Stimulated activated naive CD8-positive, alpha-beta T cell treated with anti-CD3 and anti-CD28 coated beads, Interleukin-15, Interleukin-2, amounts not matched to agents 100 ng/mL and 50 ng/mL, for 24 hours (primary cell): ENCODE measurements around the gene MEGF11.

ENCODE experiments used
- H3K27ac Mint-ChIP-seq: one replicate; pipeline ENCODE4 v1.8.0; 2021; ENCODE audit warnings: mild to moderate bottlenecking, mixed read lengths
- H3K27me3 Mint-ChIP-seq: one replicate; pipeline ENCODE4 v1.8.0; 2021; ENCODE audit warnings: mixed read lengths
- H3K36me3 Mint-ChIP-seq: one replicate; pipeline ENCODE4 v1.8.0; 2021; ENCODE audit warnings: low read depth, mixed read lengths
- H3K4me1 Mint-ChIP-seq: one replicate; pipeline ENCODE4 v1.8.0; 2021; ENCODE audit warnings: low read depth, mixed read lengths
- H3K4me3 Mint-ChIP-seq: one replicate; pipeline ENCODE4 v1.8.0; 2021; ENCODE audit warnings: mild to moderate bottlenecking, mixed read lengths
- H3K9me3 Mint-ChIP-seq: one replicate; pipeline ENCODE4 v1.8.0; 2021; ENCODE audit warnings: mixed read lengths

MEGF11 gene

GRCh38 chr15:66236806-66237375 is 16.7 kb downstream of the MEGF11 start:
- Mint-ChIP-seq H3K27me3 (peaks cover 9% of the 10 kb centered on the region), H3K36me3 (no peaks in the 10 kb centered on the region), H3K27ac (no peak overlapping the region), H3K9me3 (no peaks in the 10 kb centered on the region), H3K4me3 (no peak overlapping the region), H3K4me1 (no peaks in the 10 kb centered on the region)

- no peak overlapping the region for H3K27ac Mint-ChIP-seq
- no peaks in the 10 kb centered on the region for H3K9me3 Mint-ChIP-seq
- no peaks in the 10 kb centered on the region for H3K36me3 Mint-ChIP-seq
- H3K27me3 Mint-ChIP-seq = peaks cover 6% of the 10 kb centered on the region
- no peak overlapping the region for H3K4me3 Mint-ChIP-seq
- H3K4me1 Mint-ChIP-seq = no peaks in the 10 kb centered on the region
Measured at GRCh38 chr15:66235866-66236265, 17.7 kb downstream of the MEGF11 start.

- Mint-ChIP-seq H3K4me3 (no peak overlapping the region), H3K27me3 (peaks cover 6% of the 10 kb centered on the region), H3K36me3 (no peaks in the 10 kb centered on the region), H3K4me1 (no peaks in the 10 kb centered on the region), H3K27ac (no peak overlapping the region), H3K9me3 (no peaks in the 10 kb centered on the region)
Measured at GRCh38 chr15:66234798-66235197, 18.8 kb downstream of the MEGF11 start.

GRCh38 chr15:66233487-66234415 is 19.8 kb downstream of the MEGF11 start:
- Mint-ChIP-seq H3K4me3 (no peak overlapping the region), H3K4me1 (no peaks in the 10 kb centered on the region), H3K27me3 (peaks cover 6% of the 10 kb centered on the region), H3K9me3 (no peaks in the 10 kb centered on the region), H3K27ac (no peak overlapping the region), H3K36me3 (no peaks in the 10 kb centered on the region)

GRCh38 chr15:66232267-66232625 is 21.3 kb downstream of the MEGF11 start:
- H3K36me3 Mint-ChIP-seq = no peaks in the 10 kb centered on the region
- no peaks in the 10 kb centered on the region for H3K9me3 Mint-ChIP-seq
- peaks cover 5% of the 10 kb centered on the region for H3K27me3 Mint-ChIP-seq
- no peaks in the 10 kb centered on the region for H3K4me1 Mint-ChIP-seq
- H3K27ac Mint-ChIP-seq = no peak overlapping the region
- H3K4me3 Mint-ChIP-seq = no peak overlapping the region

GRCh38 chr15:66231394-66232266 is 21.9 kb downstream of the MEGF11 start:
- H3K27me3 Mint-ChIP-seq = no peaks in the 10 kb centered on the region
- H3K27ac Mint-ChIP-seq = no peak overlapping the region
- H3K4me1 Mint-ChIP-seq = no peaks in the 10 kb centered on the region

GRCh38 chr15:66229790-66230465 is 23.6 kb downstream of the MEGF11 start:
- Mint-ChIP-seq H3K27me3 (no peaks in the 10 kb centered on the region), H3K9me3 (no peaks in the 10 kb centered on the region), H3K27ac (no peak overlapping the region), H3K4me1 (no peaks in the 10 kb centered on the region), H3K4me3 (no peak overlapping the region), H3K36me3 (no peaks in the 10 kb centered on the region)

More at GRCh38 chr15:66231394-66232266, 21.9 kb downstream of the MEGF11 start:
- no peaks in the 10 kb centered on the region for H3K9me3 Mint-ChIP-seq
- no peak overlapping the region for H3K4me3 Mint-ChIP-seq
- H3K36me3 Mint-ChIP-seq = no peaks in the 10 kb centered on the region

- H3K4me3 Mint-ChIP-seq = no peak overlapping the region
- H3K4me1 Mint-ChIP-seq = no peaks in the 10 kb centered on the region
- no peaks in the 10 kb centered on the region for H3K27me3 Mint-ChIP-seq
- H3K36me3 Mint-ChIP-seq = no peaks in the 10 kb centered on the region
- no peaks in the 10 kb centered on the region for H3K9me3 Mint-ChIP-seq
- H3K27ac Mint-ChIP-seq = no peak overlapping the region
Measured at GRCh38 chr15:66228807-66229735, 24.5 kb downstream of the MEGF11 start.

- H3K4me1 Mint-ChIP-seq = no peaks in the 10 kb centered on the region
Measured at GRCh38 chr15:66226736-66227135, 26.8 kb downstream of the MEGF11 start.

GRCh38 chr15:66225656-66226274 is 27.8 kb downstream of the MEGF11 start:
- H3K4me3 Mint-ChIP-seq = no peak overlapping the region

More at GRCh38 chr15:66226736-66227135, 26.8 kb downstream of the MEGF11 start:
- H3K36me3 Mint-ChIP-seq = no peaks in the 10 kb centered on the region
- H3K9me3 Mint-ChIP-seq = no peaks in the 10 kb centered on the region
- H3K4me3 Mint-ChIP-seq = no peak overlapping the region
- H3K27ac Mint-ChIP-seq = no peak overlapping the region
- no peaks in the 10 kb centered on the region for H3K27me3 Mint-ChIP-seq

GRCh38 chr15:66224946-66225345 is 28.6 kb downstream of the MEGF11 start:
- Mint-ChIP-seq H3K27me3 (no peaks in the 10 kb centered on the region), H3K9me3 (no peaks in the 10 kb centered on the region), H3K36me3 (no peaks in the 10 kb centered on the region), H3K27ac (no peak overlapping the region), H3K4me3 (no peak overlapping the region), H3K4me1 (no peaks in the 10 kb centered on the region)

More at GRCh38 chr15:66225656-66226274, 27.8 kb downstream of the MEGF11 start:
- Mint-ChIP-seq H3K27me3 (no peaks in the 10 kb centered on the region), H3K9me3 (no peaks in the 10 kb centered on the region), H3K4me1 (no peaks in the 10 kb centered on the region), H3K27ac (no peak overlapping the region), H3K36me3 (no peaks in the 10 kb centered on the region)

GRCh38 chr15:66222273-66223198 is 31.0 kb downstream of the MEGF11 start:
- Mint-ChIP-seq H3K36me3 (no peaks in the 10 kb centered on the region), H3K4me3 (no peak overlapping the region), H3K4me1 (no peaks in the 10 kb centered on the region), H3K27me3 (no peaks in the 10 kb centered on the region), H3K27ac (no peak overlapping the region), H3K9me3 (no peaks in the 10 kb centered on the region)
